ENCODE measurements around the gene MB21D2.

GRCh38 chr3:192850451-192850981 is 67.1 kb downstream of the MB21D2 start:
- TF ChIP-seq GATA3 (IDR thresholded peaks at IDR 0.05; ENCODE audit: low read depth, low read length) (no peak), GATA2 (IDR thresholded peaks at IDR 0.05; ENCODE audit: low read depth, low read length) (no peak)

Data from SH-SY5Y (cell line).